HS-27A (cell line): ENCODE data around the gene RCL1.

Source experiments
- DNase-seq: peaks from one replicate; pipeline ENCODE4 v3.0.0-alpha.2; 2012; ENCODE audit warnings: low read depth, missing footprints

RCL1 gene

GRCh38 chr9:4844056-4844838 lies 51.5 kb downstream of the RCL1 start:
- DNase-seq = no peak

- no peak for DNase-seq
These were observed 56.6 kb downstream of the RCL1 start for GRCh38 chr9:4849369-4849768.

GRCh38 chr9:4850603-4851310 lies 58.0 kb downstream of the RCL1 start:
- no peak for DNase-seq

- DNase-seq = no peak
These were observed 59.7 kb downstream of the RCL1 start for GRCh38 chr9:4852419-4852818.

GRCh38 chr9:4854265-4854590 lies 61.5 kb downstream of the RCL1 start:
- no peak for DNase-seq

- no peak for DNase-seq
These were observed 63.1 kb downstream of the RCL1 start for GRCh38 chr9:4855841-4856240.

GRCh38 chr9:4857163-4857810 lies 64.5 kb downstream of the RCL1 start:
- no peak for DNase-seq

GRCh38 chr9:4859035-4859434 lies 66.3 kb downstream of the RCL1 start:
- DNase-seq = no peak

- no peak for DNase-seq
These were observed 67.6 kb downstream of the RCL1 start for GRCh38 chr9:4860383-4860782.

- DNase-seq = no peak
These were observed 68.4 kb downstream of the RCL1 start for GRCh38 chr9:4861145-4861544.

- DNase-seq = no peak
These were observed 69.2 kb downstream of the RCL1 start for GRCh38 chr9:4861736-4862451.

GRCh38 chr9:4862506-4863250 lies 69.9 kb downstream of the RCL1 start:
- no peak for DNase-seq

GRCh38 chr9:4864234-4864661 lies 71.5 kb downstream of the RCL1 start:
- DNase-seq = no peak

- DNase-seq = no peak
These were observed 72.0 kb downstream of the RCL1 start for GRCh38 chr9:4864698-4865097.

GRCh38 chr9:4865681-4866080 lies 72.9 kb downstream of the RCL1 start:
- no peak for DNase-seq

- DNase-seq = no peak
These were observed 73.7 kb downstream of the RCL1 start for GRCh38 chr9:4866239-4866969.

- DNase-seq = no peak
These were observed 80.3 kb downstream of the RCL1 start for GRCh38 chr9:4873066-4873465.

GRCh38 chr9:4875559-4875958 lies 82.8 kb downstream of the RCL1 start:
- no peak for DNase-seq

GRCh38 chr9:4879115-4879558 lies 86.4 kb downstream of the RCL1 start:
- DNase-seq = no peak

GRCh38 chr9:4883326-4883873 lies 90.7 kb downstream of the RCL1 start:
- no peak for DNase-seq

GRCh38 chr9:4886698-4887097 lies 94.0 kb downstream of the RCL1 start:
- no peak for DNase-seq
